GM18861 (cell line): ENCODE measurements around the gene OVOL1.
"Not testable (repeated sequence)": the region's sequence is repeated elsewhere in the genome, so short reads cannot be mapped to it uniquely, and the experiment has no call there.

Experiments used
- ATAC-seq: cut with Tn5 transposase; IDR thresholded peaks from one replicate; pipeline ENCODE4 v1.9.1; 2021; ENCODE audit not compliant: unreplicated experiment

OVOL1 gene

DNA sequence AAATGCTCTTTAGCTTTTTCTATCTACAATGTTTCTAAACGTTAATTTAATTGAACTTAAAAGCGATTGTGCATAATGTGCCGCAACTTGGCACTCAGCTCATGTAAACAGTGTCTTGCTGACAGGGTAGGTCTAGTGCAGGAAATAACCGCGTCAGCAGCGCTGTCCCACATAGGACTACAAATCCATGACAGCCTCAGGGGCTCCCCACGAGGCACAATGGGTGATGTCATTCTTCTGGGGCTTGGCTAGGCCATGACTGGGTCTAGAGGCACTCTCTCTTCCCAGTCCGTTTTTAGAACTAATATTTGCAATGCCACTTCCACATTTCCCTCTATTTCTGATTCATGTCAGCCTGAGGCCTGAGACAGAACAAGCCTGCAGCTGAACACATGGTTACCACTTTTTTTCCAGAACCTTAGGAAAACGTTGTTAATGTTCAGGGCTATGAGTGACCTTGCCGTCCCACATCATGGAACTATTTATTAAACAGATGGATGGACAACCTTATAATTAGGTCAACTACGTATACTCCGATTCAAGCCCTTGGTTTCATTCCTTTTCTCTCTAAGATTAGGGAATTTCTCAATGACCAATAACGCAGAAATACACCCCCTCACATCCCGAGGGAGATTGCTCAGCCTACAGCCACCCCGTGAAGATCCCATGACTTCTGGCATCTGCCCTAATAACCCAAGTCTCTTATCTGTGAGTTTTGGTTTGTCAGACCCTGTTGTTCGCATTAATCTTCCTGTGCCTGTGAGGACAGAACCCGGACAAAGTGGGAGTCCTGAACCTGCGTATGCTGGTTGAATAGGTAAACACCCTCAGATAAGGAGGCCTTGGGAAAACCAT lies 27.5 kb downstream of the OVOL1 start:
- no peak for ATAC-seq

GRCh38 chr11:65814986-65815565 lies 28.2 kb downstream of the OVOL1 start:
- no peak for ATAC-seq

DNA sequence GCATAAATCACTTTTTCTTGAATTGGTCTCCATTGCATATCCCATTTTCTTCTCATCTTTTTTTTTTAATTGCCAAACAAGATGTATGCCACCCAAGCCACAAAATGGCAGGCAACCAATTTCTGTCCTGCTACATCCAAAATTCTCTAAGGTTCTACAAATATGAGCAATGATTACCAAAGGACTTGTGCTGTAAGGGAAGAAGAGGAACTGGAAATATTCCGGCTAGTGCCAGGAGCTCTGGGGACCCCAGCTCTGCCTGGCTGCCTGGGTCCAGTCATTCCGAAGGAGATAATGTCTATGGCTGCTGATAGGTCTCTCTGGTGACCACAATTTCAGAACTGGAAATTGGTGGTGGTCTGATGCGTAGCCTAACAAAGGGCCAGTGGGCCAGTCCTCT lies 29.8 kb downstream of the OVOL1 start:
- ATAC-seq, result no peak

GRCh38 chr11:65817312-65817834 lies 30.5 kb downstream of the OVOL1 start:
- ATAC-seq, result no peak

DNA sequence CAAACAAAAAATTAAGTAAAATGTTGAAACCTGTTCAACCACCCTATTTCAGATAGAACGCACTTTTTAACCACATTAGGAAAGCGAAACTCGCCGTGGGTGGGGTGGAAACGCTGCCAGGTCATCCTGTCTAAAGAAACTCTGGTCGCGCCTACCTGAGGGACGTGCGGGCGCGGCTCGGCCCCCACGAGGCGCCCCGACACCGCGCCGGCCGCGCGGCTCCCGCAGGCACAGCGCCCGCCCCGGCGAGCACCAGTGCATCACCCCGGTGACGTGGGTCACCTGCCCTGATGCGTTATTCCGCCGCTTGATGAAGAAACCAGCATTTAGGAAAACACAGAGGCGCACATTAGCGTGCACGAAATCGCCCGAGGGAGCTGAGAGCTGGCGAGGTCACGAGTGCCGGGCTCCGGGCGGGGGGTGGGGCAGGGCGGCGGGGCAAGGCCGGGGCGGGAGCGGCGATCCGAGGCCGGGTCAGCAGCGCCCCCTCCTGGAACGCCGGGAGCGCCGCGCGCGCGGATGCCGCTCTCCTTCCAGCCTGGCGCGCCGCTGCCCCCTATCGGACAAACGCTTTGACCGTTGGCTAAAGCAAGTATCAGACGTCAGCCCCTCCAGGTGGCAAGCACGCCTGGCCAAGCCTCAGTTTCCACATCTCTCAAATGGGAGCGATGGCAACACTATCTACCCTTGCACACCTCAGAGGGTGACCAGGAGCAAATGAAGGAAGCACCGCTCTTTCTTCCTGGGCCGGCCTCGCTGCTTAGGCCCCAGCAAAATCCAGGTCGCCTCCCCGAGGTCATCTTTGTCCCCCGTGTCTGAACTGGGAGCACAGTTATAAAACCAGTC lies 31.2 kb downstream of the OVOL1 start:
- ATAC-seq, result peak; percentile 65

DNA sequence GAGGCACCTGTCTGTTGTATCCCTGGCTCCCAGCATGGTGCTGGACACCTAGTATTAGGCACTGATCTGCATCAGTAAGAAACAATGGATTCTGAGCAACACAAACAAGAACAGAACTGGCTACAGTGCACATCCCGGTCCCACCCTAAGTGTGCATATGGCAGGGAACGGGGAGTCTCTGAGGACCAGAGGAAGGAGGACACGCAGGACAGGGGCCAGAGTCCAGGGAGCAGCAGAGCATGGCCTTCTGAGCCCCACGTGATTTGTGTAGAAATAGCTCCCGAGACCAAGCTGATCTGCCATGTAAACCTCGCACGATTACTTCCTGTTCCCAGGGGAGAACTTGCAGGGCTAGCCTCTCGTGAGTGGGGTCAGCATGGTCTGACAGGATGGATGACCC lies 34.2 kb downstream of the OVOL1 start:
- ATAC-seq, result no peak

- ATAC-seq, result no peak
Observed at GRCh38 chr11:65822776-65823528, 36.1 kb downstream of the OVOL1 start.

- ATAC-seq, result no peak
Observed at GRCh38 chr11:65826984-65827735, 40.3 kb downstream of the OVOL1 start.

- no peak for ATAC-seq
Observed at GRCh38 chr11:65829459-65829858, 42.6 kb downstream of the OVOL1 start.

GRCh38 chr11:65832231-65832630 lies 45.4 kb downstream of the OVOL1 start:
- ATAC-seq, result not testable (repeated sequence)

DNA sequence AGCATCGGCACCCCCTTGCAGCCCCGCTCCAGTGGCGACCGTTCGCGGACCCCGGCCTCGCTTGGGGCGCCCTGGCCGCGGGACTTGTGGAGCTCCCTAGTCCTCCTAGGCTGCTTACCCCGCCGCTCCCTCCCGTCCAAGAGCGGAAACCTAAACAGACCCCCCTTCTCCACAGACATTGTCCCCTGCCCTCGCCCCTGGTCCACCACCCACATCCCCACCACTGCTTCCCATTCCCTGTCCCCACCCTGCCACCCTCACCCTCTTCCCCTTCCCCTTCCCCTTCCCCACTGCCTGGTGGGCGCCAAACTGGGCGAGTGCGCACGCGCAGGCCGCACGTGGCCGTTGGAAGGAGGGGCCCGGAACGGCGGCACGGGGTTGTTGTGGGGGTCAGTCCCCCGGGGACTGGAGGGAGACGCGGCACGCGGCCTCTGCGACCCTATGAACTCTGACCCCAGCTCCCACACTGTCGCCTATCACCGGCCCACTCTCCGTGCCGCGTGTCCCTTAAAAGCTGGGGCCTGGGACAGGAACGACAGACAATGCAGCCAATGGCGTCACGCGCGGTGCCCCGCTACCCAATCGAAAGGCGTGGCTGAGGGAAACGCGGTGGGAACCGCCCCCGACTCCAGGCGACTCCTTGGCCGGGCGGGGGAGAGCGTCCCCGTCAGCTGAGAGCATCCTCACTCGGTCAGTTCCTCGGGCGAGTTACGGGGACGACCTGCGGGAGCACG lies 46.6 kb downstream of the OVOL1 start, which contains the start of gene SNX32:
SNX32 (plus strand) TSS at position 667 of the 734 bp plus-strand sequence. CDS start 103 bp downstream, outside the sequence.
- ATAC-seq, result peak; percentile 90

DNA sequence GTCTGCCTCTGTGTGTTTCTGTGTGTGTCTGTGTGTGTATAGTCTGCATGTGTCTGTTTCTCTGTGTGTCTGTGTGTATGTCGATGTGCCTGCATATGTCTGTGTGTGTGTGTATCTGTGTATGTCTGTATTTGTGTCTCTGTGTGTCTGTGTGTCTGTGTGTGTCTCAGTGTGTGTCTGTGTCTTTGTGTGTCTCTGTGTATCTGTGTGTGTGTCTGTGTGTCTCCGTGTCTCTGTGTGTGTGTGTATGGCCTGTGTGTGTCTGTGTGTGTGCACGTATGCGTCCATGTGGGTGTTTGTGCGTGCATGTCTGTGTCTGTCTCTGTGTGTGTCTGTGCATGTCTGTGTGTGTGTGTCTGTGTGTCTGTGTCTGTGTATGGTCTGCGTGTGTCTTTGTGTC lies 47.3 kb downstream of the OVOL1 start:
- no peak for ATAC-seq

GRCh38 chr11:65842144-65842543 lies 55.3 kb downstream of the OVOL1 start:
- no peak for ATAC-seq

- ATAC-seq, result no peak
Observed at GRCh38 chr11:65843811-65844210, 56.9 kb downstream of the OVOL1 start.

DNA sequence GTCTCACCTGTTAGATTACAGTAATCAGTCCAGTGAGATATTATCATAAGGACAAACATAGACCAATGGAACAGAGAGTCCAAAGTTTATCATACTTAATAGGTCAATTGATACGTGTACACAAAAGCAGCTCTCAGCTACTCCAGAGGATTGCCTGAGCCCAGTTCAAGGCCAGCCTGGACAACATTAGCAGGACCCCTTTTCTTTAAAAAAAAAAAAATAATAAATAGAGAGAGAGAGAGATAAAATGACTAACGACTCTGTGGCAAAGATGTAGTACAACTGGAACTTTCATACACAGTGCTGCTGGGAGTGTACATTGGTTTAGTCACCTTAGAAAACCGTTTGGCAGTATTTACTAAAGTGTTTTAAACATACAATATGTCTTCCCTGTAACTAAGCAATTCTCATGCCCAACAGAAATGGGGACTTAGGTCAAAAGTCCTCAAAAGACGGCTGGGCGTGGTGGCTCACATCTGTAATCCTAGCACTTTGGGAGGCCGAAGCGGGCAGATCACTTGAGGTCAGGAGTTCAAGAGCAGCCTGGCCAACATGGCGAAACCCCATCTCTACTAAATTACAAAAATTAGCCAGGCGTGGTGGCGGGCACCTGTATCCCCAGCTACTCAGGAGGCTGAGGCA lies 57.5 kb downstream of the OVOL1 start:
- ATAC-seq, result no peak
